Measurements from ENCODE around the gene TMOD1.

Gene TMOD1

DNA sequence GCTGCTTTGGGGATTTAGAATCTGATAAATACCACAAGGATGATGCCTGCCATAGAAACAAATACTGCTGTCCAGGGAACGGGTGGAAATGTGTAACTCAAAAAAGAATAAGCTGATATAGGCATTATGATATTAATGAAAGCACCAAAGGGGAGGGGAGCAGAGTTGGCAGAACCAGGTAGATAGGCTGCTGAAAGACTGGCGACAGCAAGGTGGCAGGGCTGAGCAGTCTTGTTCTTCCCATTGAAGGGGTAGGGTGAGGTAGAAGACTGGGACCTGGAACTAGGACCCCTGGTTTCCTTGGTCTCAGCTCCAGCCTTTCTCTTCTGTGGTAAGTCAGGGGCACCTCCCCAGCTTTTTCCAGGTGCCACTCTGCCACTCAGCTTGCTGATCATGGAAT is 31.4 kb upstream of the TMOD1 start:
- Histone ChIP-seq H4K20me1 (ENCODE audit: control insufficient read depth, insufficient read depth, low read depth, low read length) (no peaks in the 10 kb centered on the region), H3K4me1 (ENCODE audit: control insufficient read depth, low read length) (peaks cover 5% of the 10 kb centered on the region; the same call in 1 of the 2 replicates), H3K4me3 (ENCODE audit: low read length) (no peak overlapping the region), H3K79me2 (ENCODE audit: control insufficient read depth, low read length) (no peaks in the 10 kb centered on the region), H3K36me3 (ENCODE audit: control insufficient read depth, low read length) (no peaks in the 10 kb centered on the region), H3K9me3 (ENCODE audit: control insufficient read depth, insufficient read depth, low read length) (no peaks in the 10 kb centered on the region), H3K27ac (ENCODE audit: low read depth, low read length) (no peak overlapping the region), H3F3A (ENCODE audit: control insufficient read depth, insufficient read depth) (no peaks in the 10 kb centered on the region), H3K27me3 (ENCODE audit: control insufficient read depth, low read length) (no peaks in the 10 kb centered on the region), H3K4me2 (ENCODE audit: low read length) (no peak overlapping the region), H3K9me2 (replicated peaks; ENCODE audit: control insufficient read depth, low read length) (no peaks in the 10 kb centered on the region)
- TF ChIP-seq, protein P1, sequence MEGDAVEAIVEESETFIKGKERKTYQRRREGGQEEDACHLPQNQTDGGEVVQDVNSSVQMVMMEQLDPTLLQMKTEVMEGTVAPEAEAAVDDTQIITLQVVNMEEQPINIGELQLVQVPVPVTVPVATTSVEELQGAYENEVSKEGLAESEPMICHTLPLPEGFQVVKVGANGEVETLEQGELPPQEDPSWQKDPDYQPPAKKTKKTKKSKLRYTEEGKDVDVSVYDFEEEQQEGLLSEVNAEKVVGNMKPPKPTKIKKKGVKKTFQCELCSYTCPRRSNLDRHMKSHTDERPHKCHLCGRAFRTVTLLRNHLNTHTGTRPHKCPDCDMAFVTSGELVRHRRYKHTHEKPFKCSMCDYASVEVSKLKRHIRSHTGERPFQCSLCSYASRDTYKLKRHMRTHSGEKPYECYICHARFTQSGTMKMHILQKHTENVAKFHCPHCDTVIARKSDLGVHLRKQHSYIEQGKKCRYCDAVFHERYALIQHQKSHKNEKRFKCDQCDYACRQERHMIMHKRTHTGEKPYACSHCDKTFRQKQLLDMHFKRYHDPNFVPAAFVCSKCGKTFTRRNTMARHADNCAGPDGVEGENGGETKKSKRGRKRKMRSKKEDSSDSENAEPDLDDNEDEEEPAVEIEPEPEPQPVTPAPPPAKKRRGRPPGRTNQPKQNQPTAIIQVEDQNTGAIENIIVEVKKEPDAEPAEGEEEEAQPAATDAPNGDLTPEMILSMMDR (IDR thresholded peaks at IDR 0.05; ENCODE audit: low read depth, low read length, poor library complexity, severe bottlenecking), result peak; percentile 23
- no peak for TF ChIP-seq EZH2phosphoT487 (IDR thresholded peaks at IDR 0.05; ENCODE audit: borderline replicate concordance, low read length)

DNA sequence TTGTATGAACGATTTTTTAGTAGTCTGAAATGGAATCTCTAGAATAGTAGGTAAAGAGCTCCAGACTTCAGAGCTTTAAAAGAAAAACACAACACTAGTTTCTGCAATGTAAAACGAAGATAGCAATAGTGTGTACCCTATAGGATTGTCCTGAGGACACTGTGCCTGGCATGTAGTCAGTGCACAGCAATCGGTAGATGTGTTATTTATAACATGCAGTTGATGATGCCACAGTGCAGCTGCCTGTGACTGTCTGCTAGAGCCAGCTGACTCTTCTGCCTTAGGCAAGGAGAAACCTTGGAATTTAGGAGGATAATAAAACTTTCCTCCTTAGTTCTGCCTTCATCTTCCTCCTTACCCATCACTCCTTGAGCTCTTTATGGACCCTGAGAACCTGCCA is 27.7 kb upstream of the TMOD1 start:
- Histone ChIP-seq H3K79me2 (ENCODE audit: control insufficient read depth, low read length) (no peaks in the 10 kb centered on the region), H3K4me1 (ENCODE audit: control insufficient read depth, low read length) (peaks cover 5% of the 10 kb centered on the region; the same call in 1 of the 2 replicates), H4K20me1 (ENCODE audit: control insufficient read depth, insufficient read depth, low read depth, low read length) (no peaks in the 10 kb centered on the region), H3F3A (ENCODE audit: control insufficient read depth, insufficient read depth) (no peaks in the 10 kb centered on the region), H3K9me3 (ENCODE audit: control insufficient read depth, insufficient read depth, low read length) (no peaks in the 10 kb centered on the region), H3K4me3 (ENCODE audit: low read length) (no peak overlapping the region), H3K27ac (ENCODE audit: low read depth, low read length) (no peak overlapping the region), H3K9me2 (replicated peaks; ENCODE audit: control insufficient read depth, low read length) (no peaks in the 10 kb centered on the region), H3K36me3 (ENCODE audit: control insufficient read depth, low read length) (no peaks in the 10 kb centered on the region), H3K4me2 (ENCODE audit: low read length) (no peak overlapping the region), H3K27me3 (ENCODE audit: control insufficient read depth, low read length) (no peaks in the 10 kb centered on the region)
- TF ChIP-seq, protein P1 (IDR thresholded peaks at IDR 0.05; ENCODE audit: low read depth, low read length, poor library complexity, severe bottlenecking), result no peak
- no peak for TF ChIP-seq EZH2phosphoT487 (IDR thresholded peaks at IDR 0.05; ENCODE audit: borderline replicate concordance, low read length)

GRCh38 chr9:97474372-97474925 is 27.0 kb upstream of the TMOD1 start:
- Histone ChIP-seq H3K4me3 (ENCODE audit: low read length) (no peak overlapping the region), H3K27ac (ENCODE audit: low read depth, low read length) (no peak overlapping the region), H3K4me1 (ENCODE audit: control insufficient read depth, low read length) (no peaks in the 10 kb centered on the region), H3K9me3 (ENCODE audit: control insufficient read depth, insufficient read depth, low read length) (no peaks in the 10 kb centered on the region), H3K27me3 (ENCODE audit: control insufficient read depth, low read length) (no peaks in the 10 kb centered on the region), H4K20me1 (ENCODE audit: control insufficient read depth, insufficient read depth, low read depth, low read length) (no peaks in the 10 kb centered on the region), H3K4me2 (ENCODE audit: low read length) (no peak overlapping the region), H3K79me2 (ENCODE audit: control insufficient read depth, low read length) (no peaks in the 10 kb centered on the region), H3F3A (ENCODE audit: control insufficient read depth, insufficient read depth) (no peaks in the 10 kb centered on the region), H3K36me3 (ENCODE audit: control insufficient read depth, low read length) (no peaks in the 10 kb centered on the region), H3K9me2 (replicated peaks; ENCODE audit: control insufficient read depth, low read length) (no peaks in the 10 kb centered on the region)
- TF ChIP-seq EZH2phosphoT487 (IDR thresholded peaks at IDR 0.05; ENCODE audit: borderline replicate concordance, low read length), result no peak
- TF ChIP-seq, protein P1 (IDR thresholded peaks at IDR 0.05; ENCODE audit: low read depth, low read length, poor library complexity, severe bottlenecking), result no peak

All from DOHH2 (cell line).